GM12874 (cell line): ENCODE results near the gene PLD4.

Source experiments
- CTCF ChIP-seq: IDR thresholded peaks from 2 replicates; pipeline ENCODE4 v1.5.1; 2011; ENCODE audit warnings: low read depth, mild to moderate bottlenecking, control low read depth, low read length, moderate library complexity; ENCODE audit not compliant: insufficient read depth

Gene PLD4

GRCh38 chr14:104968541-104969401 is 44.1 kb downstream of the PLD4 start:
- TF ChIP-seq CTCF = 0 out of 2 replicates have a peak, but pooled peaks have one; percentile 2

GRCh38 chr14:104969741-104970230 is 45.1 kb downstream of the PLD4 start:
- no peak for TF ChIP-seq CTCF

GRCh38 chr14:104970231-104971068 is 45.8 kb downstream of the PLD4 start:
- no peak for TF ChIP-seq CTCF

GRCh38 chr14:104971447-104972240 is 47.0 kb downstream of the PLD4 start:
- TF ChIP-seq CTCF = no peak

GRCh38 chr14:104972301-104973134 is 47.8 kb downstream of the PLD4 start:
- TF ChIP-seq CTCF = no peak

GRCh38 chr14:104973135-104973384 is 48.4 kb downstream of the PLD4 start:
- TF ChIP-seq CTCF = no peak
